ENCODE data around the gene TMEM43.

TMEM43 gene

GRCh38 chr3:14138878-14139655 lies 14.2 kb downstream of the TMEM43 start:
- no peak for DNase-seq

DNA sequence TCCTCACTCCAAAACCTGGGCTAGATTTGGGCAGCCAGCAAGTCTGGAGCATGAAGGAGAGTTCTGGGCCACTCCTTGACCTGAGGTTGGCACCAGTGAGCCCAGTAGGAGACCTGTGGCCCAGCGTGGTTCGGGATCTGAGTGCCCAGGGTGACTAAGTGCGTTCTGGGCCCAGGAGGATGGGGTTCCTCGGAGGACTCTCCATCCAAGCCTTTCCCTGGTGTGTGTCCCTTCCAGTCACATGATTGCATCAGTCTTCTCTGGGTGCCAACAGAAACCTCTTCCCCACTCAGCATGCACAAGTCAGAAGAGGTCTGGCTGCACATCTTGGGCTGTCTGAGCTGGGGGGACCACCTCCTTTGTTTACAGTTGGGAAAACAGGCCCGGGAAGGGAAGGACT lies 14.9 kb downstream of the TMEM43 start:
- no peak for DNase-seq

- DNase-seq, result no peak
Observed at GRCh38 chr3:14140668-14141067, 15.8 kb downstream of the TMEM43 start.

- no peak for DNase-seq
Observed at GRCh38 chr3:14141144-14141543, 16.3 kb downstream of the TMEM43 start.

DNA sequence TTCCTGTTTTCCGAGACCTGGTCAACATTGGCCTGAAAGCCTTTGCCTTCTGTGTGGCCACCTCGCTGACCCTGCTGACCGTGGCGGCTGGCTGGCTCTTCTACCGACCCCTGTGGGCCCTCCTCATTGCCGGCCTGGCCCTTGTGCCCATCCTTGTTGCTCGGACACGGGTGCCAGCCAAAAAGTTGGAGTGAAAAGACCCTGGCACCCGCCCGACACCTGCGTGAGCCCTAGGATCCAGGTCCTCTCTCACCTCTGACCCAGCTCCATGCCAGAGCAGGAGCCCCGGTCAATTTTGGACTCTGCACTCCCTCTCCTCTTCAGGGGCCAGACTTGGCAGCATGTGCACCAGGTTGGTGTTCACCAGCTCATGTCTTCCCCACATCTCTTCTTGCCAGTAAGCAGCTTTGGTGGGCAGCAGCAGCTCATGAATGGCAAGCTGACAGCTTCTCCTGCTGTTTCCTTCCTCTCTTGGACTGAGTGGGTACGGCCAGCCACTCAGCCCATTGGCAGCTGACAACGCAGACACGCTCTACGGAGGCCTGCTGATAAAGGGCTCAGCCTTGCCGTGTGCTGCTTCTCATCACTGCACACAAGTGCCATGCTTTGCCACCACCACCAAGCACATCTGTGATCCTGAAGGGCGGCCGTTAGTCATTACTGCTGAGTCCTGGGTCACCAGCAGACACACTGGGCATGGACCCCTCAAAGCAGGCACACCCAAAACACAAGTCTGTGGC lies 16.9 kb downstream of the TMEM43 start:
- no peak for DNase-seq

DNA sequence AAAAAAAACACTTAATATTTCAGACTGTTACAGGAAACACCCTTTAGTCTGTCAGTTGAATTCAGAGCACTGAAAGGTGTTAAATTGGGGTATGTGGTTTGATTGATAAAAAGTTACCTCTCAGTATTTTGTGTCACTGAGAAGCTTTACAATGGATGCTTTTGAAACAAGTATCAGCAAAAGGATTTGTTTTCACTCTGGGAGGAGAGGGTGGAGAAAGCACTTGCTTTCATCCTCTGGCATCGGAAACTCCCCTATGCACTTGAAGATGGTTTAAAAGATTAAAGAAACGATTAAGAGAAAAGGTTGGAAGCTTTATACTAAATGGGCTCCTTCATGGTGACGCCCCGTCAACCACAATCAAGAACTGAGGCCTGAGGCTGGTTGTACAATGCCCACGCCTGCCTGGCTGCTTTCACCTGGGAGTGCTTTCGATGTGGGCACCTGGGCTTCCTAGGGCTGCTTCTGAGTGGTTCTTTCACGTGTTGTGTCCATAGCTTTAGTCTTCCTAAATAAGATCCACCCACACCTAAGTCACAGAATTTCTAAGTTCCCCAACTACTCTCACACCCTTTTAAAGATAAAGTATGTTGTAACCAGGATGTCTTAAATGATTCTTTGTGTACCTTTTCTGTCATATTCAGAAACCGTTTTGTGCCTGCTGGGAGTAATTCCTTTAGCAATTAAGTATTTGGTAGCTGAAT lies 17.9 kb downstream of the TMEM43 start:
- peak; percentile 14 for DNase-seq

DNA sequence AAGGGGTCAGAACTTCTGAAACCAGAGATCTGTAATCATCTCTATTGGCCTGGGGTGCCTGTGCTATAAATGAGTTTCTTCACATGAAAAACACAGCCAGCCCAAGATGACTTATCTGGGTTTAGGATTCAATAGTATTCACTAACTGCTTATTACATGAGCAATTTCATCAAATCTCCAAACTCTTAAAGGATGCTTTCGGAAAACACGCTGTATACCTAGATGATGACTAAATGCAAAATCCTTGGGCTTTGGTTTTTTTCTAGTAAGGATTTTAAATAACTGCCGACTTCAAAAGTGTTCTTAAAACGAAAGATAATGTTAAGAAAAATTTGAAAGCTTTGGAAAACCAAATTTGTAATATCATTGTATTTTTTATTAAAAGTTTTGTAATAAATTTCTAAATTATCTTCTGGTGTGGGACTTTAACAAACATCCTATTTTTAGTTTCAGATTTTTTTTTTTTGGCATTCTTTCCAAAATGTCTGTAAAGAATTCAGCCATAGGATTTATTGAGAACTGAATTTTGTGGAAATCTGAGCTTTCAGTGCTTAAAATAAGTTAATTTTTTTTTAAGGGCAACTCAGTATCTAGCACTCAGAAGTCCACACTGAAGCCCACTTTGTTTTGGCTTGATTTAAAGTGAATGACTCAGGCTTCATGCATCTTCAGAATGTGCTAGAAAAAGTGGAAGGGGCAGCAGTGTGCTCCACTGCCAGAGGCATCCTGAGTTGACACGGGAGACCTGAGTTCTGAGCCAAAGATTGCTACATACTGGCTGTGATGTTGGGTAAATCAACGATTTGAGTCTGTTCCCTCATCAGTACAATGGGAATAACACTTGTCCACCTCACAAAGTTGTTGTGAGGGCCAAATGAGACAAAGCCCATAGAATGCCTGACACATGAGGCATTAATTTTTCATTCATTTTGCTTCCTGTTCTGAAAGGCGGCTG lies 18.7 kb downstream of the TMEM43 start:
- no peak for DNase-seq

DNA sequence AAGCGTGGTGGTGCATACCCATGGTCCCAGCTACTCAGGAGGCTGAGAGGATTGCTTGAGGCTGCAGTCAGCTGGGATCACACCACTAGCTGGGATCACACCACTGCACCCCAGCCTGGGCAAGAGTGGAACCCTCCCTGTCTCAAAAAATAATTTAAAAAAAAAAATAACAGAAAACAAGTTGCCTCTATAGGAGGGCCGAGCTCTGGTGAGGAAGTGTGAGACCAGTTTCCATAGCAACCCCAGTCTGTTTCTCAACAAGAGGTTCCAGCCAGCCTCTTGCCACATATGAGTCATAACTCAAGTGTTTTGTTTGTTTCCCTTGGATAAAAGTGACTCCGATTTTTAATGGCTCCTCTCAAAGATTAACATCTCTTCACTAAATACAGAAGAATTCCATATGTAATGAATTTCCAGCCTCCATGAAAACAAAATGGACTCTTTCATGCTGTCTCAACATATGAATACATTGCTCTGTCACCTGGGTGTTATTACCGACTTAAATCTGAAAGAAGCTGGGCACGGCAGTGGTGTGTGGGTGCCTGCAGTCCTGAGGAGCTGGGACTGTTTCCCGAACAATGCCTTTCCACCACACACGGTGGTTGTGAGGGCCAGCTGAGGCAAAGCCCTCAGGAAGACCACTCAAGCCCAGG lies 19.7 kb downstream of the TMEM43 start:
- peak; percentile 39 for DNase-seq

- no peak for DNase-seq
Observed at GRCh38 chr3:14145236-14145635, 20.4 kb downstream of the TMEM43 start.

DNA sequence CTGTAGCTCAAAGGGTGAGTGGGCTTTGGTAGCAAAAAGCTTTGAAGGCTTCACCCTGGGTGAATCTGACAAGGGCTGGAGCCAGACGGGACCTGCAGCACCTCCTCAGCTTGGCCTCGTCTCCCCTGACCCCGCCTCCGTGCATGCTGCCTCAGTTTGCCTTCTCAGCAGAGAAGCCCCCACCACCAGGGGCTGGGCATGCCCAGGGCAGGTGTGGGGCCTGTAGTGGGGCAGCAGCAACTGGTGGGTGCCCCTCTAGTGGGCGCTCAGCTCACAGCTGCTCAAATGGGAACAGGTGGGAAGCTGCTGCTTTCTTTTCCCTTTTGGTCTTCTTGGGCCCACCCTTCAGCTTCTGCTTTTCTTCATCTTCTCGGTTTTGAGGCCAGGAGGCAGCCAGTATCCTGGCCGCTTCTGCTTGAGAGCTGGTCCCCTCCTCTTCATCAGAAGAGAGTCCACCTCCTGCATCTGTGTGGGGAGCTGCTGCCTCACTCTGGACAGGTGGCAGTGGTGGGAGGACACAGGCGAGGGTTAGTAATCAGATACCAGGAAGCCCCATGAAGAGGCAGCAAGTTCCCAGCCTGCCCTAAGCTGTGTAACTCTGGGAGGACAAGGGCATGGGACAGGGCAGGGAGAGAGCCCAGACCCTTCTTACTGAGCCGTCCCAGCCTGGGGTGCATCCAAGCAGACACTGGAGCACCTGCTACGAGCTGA lies 21.0 kb downstream of the TMEM43 start:
- no peak for DNase-seq

- DNase-seq, result no peak
Observed at GRCh38 chr3:14146381-14147065, 21.7 kb downstream of the TMEM43 start.

DNA sequence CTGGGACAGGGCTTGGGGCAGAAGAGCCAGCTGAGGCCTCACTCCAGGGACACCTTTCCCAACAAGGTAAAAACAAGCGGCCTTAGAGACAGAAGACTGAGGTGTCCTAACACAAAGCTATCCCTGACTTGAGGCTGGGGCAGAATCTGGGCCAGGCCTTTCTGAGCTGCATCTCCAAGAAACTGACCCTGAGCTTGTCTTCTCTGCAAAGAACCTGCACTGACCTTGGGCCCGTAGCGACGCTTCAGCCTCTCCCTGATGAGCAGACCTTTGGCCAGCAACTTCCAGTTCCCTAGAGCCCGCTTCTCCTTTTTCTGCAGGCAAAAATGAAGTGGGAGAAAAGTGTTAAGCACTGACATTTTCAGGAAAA lies 22.2 kb downstream of the TMEM43 start:
- no peak for DNase-seq

DNA sequence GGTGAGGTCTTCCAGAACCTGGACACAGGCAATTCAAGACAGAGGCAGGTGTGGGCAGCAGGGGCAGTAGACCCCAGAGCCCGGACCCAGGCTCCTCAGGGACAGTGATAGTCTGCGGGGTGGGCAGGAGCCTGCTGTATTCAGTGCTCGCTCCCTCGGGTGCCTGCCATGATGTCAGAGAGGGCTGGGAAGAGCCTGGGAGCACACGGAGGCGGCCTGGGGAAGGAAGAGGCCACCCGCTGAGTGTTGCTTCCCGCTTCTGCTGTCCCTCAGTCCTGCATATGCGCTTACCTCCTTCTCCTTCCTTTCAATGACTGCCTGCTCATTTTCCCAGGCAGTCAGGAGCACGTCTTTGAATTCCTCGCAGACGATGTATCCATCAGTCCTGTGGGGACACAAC lies 22.8 kb downstream of the TMEM43 start:
- no peak for DNase-seq

GRCh38 chr3:14148041-14148985 lies 23.5 kb downstream of the TMEM43 start:
- no peak for DNase-seq

DNA sequence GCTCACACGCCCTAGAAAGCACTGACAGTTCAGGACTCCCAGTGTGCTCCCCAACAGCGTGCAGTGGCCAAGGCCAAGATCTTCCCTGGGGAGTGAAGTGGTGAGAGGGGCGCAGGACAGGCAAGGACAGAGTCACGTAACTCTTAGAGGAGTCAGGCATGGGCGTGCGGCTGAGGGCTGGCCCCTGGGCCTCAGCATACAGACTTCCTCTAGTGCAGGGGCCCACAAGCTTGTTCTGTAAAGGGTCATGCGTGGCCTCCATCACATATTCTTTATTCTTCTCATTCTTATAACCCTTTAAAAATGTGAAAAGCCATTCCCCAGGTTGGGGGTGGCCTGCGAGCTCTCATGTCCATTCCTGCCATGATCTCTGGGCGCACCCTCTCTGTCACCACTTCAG lies 25.2 kb downstream of the TMEM43 start:
- DNase-seq, result no peak

- no peak for DNase-seq
Observed at GRCh38 chr3:14150491-14151230, 25.8 kb downstream of the TMEM43 start.

DNA sequence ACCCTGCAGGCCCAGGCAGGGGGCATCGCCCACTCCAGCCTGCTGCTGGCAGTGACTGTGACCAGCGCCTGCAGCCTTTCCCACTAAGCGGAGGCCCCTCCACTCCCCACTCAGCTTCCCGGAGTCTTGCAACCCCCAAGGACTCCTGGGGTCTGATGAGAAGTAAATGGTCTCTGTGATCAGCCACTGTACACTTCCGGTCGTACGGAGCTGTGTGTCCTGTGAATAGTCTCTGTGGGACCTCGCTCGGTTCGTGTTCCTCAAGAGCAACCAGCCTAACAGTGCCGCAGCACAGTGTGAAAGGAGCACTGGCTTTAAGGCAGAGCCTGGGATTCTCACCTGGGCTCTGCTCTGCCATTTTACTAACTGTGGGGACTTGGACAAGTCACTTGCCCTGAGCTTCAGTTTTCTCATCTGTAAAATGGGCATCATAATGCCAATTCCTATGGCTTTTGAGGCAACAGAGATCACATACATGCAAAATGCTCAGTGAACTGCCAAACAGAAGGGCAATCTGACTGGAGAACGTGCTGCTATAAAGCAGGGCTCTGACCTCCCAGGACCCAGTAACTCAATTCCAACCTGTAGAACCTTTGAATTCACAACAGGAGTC lies 26.7 kb downstream of the TMEM43 start:
- no peak for DNase-seq

DNA sequence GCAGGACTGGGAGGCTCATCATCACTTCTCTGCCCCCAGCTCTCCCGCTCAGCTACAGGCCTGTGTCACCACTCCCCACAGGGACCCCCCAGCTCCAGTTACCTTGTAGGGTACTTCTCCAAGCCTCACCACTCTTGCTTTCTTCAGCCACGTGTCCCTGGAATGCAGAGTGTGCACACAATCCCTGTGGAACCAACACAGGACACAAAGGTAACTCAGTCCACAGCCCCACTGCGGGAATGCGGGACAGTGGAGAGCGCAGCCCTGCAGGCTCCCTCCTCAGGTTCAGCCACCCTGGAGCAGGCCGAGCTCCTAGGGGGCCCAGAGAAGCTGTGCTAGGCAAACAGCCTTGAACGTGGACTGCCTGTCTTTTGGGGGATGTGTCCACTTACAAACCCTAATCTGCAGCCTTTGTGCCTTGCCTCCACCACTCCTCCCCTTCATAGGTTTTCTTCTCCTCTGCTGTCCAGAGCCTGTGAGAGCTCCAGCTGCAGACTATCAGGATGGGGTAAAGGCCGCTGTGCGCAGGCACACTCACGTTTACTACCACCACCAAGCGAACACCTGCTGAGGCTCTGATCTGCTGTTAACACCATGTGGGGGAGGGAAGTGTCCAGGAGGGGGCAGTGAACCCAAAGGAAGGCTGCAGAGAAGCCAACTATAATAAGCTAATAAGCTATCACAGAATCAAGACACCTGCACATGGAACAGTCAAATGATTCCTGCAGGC lies 27.5 kb downstream of the TMEM43 start:
- no peak for DNase-seq

All from effector CD8-positive, alpha-beta T cell (primary cell).